Body of pancreas (tissue), 4 donors: ENCODE results near the gene NEK1.
"Not testable (repeated sequence)": the region's sequence is repeated elsewhere in the genome, so short reads cannot be mapped to it uniquely, and the experiment has no call there.

ENCODE experiments used
- POLR2A ChIP-seq, 3 donors: fragments of 450-650 bp; IDR thresholded peaks; one replicate each; pipeline ENCODE4 v1.6.1; 2016; ENCODE audit warnings: antibody characterized with exemption in 3 of 3, mild to moderate bottlenecking in 2 of 3
- TF ChIP-seq, protein P1 (sequence below), 7 experiments: fragments of 450-650 bp in 4 of 7; fragments of 200-600 bp in 3 of 7; sonication (generic) in 3 of 7; IDR thresholded peaks; one replicate each; pipeline ENCODE4 v1.5.1; 2016 to 2019; ENCODE audit warnings: antibody characterized with exemption in 7 of 7

DNA sequence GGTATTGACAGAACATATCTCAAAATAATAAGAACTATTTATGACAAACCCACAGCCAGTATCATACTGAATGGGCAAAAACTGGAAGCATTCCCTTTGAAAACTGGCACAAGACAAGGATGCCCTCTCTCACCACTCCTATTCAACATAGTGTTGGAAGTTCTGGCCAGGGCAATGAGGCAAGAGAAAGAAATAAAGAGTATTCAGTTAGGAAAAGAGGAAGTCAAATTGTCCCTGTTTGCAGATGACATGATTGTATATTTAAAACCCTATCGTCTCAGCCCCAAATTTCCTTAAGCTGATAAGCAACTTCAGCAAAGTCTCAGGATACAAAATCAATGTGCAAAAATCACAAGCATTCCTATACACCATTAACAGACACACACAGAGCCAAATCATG lies 159.7 kb downstream of the NEK1 start:
- TF ChIP-seq, protein P1, sequence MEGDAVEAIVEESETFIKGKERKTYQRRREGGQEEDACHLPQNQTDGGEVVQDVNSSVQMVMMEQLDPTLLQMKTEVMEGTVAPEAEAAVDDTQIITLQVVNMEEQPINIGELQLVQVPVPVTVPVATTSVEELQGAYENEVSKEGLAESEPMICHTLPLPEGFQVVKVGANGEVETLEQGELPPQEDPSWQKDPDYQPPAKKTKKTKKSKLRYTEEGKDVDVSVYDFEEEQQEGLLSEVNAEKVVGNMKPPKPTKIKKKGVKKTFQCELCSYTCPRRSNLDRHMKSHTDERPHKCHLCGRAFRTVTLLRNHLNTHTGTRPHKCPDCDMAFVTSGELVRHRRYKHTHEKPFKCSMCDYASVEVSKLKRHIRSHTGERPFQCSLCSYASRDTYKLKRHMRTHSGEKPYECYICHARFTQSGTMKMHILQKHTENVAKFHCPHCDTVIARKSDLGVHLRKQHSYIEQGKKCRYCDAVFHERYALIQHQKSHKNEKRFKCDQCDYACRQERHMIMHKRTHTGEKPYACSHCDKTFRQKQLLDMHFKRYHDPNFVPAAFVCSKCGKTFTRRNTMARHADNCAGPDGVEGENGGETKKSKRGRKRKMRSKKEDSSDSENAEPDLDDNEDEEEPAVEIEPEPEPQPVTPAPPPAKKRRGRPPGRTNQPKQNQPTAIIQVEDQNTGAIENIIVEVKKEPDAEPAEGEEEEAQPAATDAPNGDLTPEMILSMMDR (IDR thresholded peaks at IDR 0.05) = not testable (repeated sequence)
- TF ChIP-seq POLR2A (IDR thresholded peaks at IDR 0.05) = not testable (repeated sequence)
